B cell (primary cell): ENCODE measurements around the gene TAS2R43. TPM values are rescaled to one million over a fixed set of nuclear protein-coding genes. Genes with fewer than 3 reads are reported as not detected.

Experiments
- ATAC-seq: fragments of 200-7000 bp; cut with Tn5 transposase; one replicate; pipeline ENCODE4 v1.10.0; 2021; ENCODE audit warnings: low read depth, mild to moderate bottlenecking, moderate number of reproducible peaks, moderate library complexity
- CTCF ChIA-PET: fragments of 350-600 bp; sonication (Branson Sonifier 250); formaldehyde crosslinking; loops from one replicate; lab custom pipeline; 2021; ENCODE audit warnings: antibody characterized with exemption, inconsistent platforms; lab: Charles Lee
- POLR2A ChIA-PET: fragments of 350-600 bp; sonication (Branson Sonifier 250); formaldehyde crosslinking; loops from one replicate; lab custom pipeline; 2021; ENCODE audit warnings: antibody characterized with exemption; lab: Charles Lee
- DNase-seq: peaks from one replicate; pipeline ENCODE4 v3.0.0; 2013
- H2AFZ ChIP-seq: 2 replicates; pipeline ENCODE4 v1.6.1; 2012; ENCODE audit warnings: mild to moderate bottlenecking, low read depth, low read length; ENCODE audit not compliant: insufficient read depth, poor library complexity, severe bottlenecking
- H3K27ac ChIP-seq, 2 donors: 1 replicate in 1 of 2; 2 replicates in 1 of 2; pipeline ENCODE4 v1.5.1; 2012 to 2013; ENCODE audit warnings: low read length in 2 of 2, mild to moderate bottlenecking in 2 of 2, moderate library complexity in 1 of 2
- H3K27me3 ChIP-seq, 4 experiments: fragments of 200-600 bp in 1 of 4; sonication (generic) in 1 of 4; replicated peaks in 1 of 4; 1 replicate in 2 of 4; 2 replicates in 2 of 4; pipeline versions ENCODE4 v1.6.1 to v1.7.0; 2013 to 2016; ENCODE audit warnings: low read length in 3 of 4, mild to moderate bottlenecking in 2 of 4, mixed read lengths in 1 of 4, moderate library complexity in 1 of 4; ENCODE audit not compliant: insufficient read depth in 4 of 4, control insufficient read depth in 3 of 4; ENCODE audit errors: control extremely low read depth in 1 of 4
- H3K36me3 ChIP-seq, 2 experiments: replicated peaks in 1 of 2; 1 replicate in 1 of 2; 2 replicates in 1 of 2; pipeline versions ENCODE4 v1.6.1 to v1.7.1; 2013; ENCODE audit warnings: low read length in 1 of 2; ENCODE audit not compliant: insufficient read depth in 2 of 2, control insufficient read depth in 1 of 2; ENCODE audit errors: control extremely low read depth in 1 of 2, extremely low read depth in 1 of 2
- H3K4me1 ChIP-seq, 2 donors: fragments of 200-600 bp in 1 of 2; sonication (generic) in 1 of 2; 1 replicate in 1 of 2; 2 replicates in 1 of 2; pipeline versions ENCODE4 v1.5.1 to v1.6.1; 2013 to 2017; ENCODE audit warnings: low read length in 2 of 2; ENCODE audit not compliant: control insufficient read depth in 2 of 2, insufficient read depth in 2 of 2
- H3K4me2 ChIP-seq: replicated peaks from 2 replicates; pipeline ENCODE3; 2012; ENCODE audit warnings: mild to moderate bottlenecking, low read depth, low read length; ENCODE audit not compliant: poor library complexity, severe bottlenecking
- H3K4me3 ChIP-seq, 5 experiments: fragments of 200-600 bp in 1 of 5; sonication (generic) in 1 of 5; 1 replicate in 3 of 5; 2 replicates in 2 of 5; pipeline versions ENCODE4 v1.5.1 to v1.7.0; 2011 to 2016; ENCODE audit warnings: low read length in 4 of 5, mild to moderate bottlenecking in 4 of 5, low read depth in 2 of 5, control low read depth in 1 of 5, moderate library complexity in 1 of 5; ENCODE audit not compliant: insufficient read depth in 1 of 5; ENCODE audit errors: control extremely low read depth in 1 of 5, extremely low read depth in 1 of 5
- H3K79me2 ChIP-seq: fragments of 200-600 bp; sonication (generic); one replicate; pipeline ENCODE4 v1.6.0; 2016; ENCODE audit warnings: low read length; ENCODE audit not compliant: control insufficient read depth, insufficient read depth
- H3K9ac ChIP-seq: fragments of 200-600 bp; sonication (generic); 2 replicates; pipeline ENCODE4 v1.6.1; 2017; ENCODE audit warnings: mild to moderate bottlenecking, low read length, moderate library complexity
- H3K9me3 ChIP-seq, 3 donors: one replicate each; pipeline versions ENCODE4 v1.6.1 to v1.7.1; 2013; ENCODE audit warnings: low read length in 2 of 3; ENCODE audit not compliant: control insufficient read depth in 2 of 3, insufficient read depth in 1 of 3; ENCODE audit errors: control extremely low read depth in 1 of 3
- H4K20me1 ChIP-seq: 2 replicates; pipeline ENCODE4 v1.6.0; 2012; ENCODE audit warnings: mild to moderate bottlenecking, low read length; ENCODE audit not compliant: insufficient read depth, control insufficient read depth, poor library complexity, severe bottlenecking
- H3K27ac Mint-ChIP-seq: one replicate; pipeline ENCODE4 v1.8.0; 2021; ENCODE audit warnings: mixed read lengths
- H3K27me3 Mint-ChIP-seq: one replicate; pipeline ENCODE4 v1.8.0; 2021; ENCODE audit warnings: mixed read lengths
- H3K4me1 Mint-ChIP-seq: one replicate; pipeline ENCODE4 v1.8.0; 2021; ENCODE audit warnings: mixed read lengths
- H3K4me3 Mint-ChIP-seq: one replicate; pipeline ENCODE4 v1.8.0; 2021; ENCODE audit warnings: mixed read lengths
- H3K9me3 Mint-ChIP-seq: one replicate; pipeline ENCODE4 v1.8.0; 2022; ENCODE audit warnings: mixed read lengths; ENCODE audit not compliant: insufficient read depth
- CTCF ChIP-seq: fragments of 200-600 bp; IDR thresholded peaks from one replicate; pipeline ENCODE4 v1.8.0; 2022; ENCODE audit warnings: antibody characterized with exemption, mild to moderate bottlenecking
- EZH2 ChIP-seq: IDR thresholded peaks from 2 replicates; pipeline ENCODE4 v1.6.1; 2012; ENCODE audit warnings: borderline replicate concordance, low read depth, mild to moderate bottlenecking, moderate library complexity, low read length; ENCODE audit not compliant: insufficient read depth, poor library complexity, severe bottlenecking
- WGBS: methylation state at CpG from one replicate; pipeline ENCODE4 v1.1.5; 2013; ENCODE audit warnings: missing lambda C conversion rate; ENCODE audit not compliant: insufficient coverage; 5-methylcytosine and 5-hydroxymethylcytosine counted together
- intact Hi-C: fragments of 100-400 bp; cut with micrococcal nuclease; formaldehyde crosslinking; loops from one replicate; pipeline ENCODE4 v1.10.0; 2022
- polyA plus RNA-seq: library from polyadenylated mRNA; depleted of rRNA; stranded (reverse); fragments of >200 nt; gene quantifications from 2 replicates; pipeline ENCODE4 v1.2.3, GENCODE V29; 2012
- total RNA-seq, 2 donors: library from RNA; stranded (reverse); fragments of 120-200 nt in 1 of 2; gene quantifications; 1 replicate in 1 of 2; 2 replicates in 1 of 2; pipeline versions ENCODE4 v1.2.3 to v1.2.4, GENCODE V29; 2013 to 2022

Gene TAS2R43
- total and polyA plus RNA-seq, 2 donors (not counting 1 experiment from before 2014, with no cell fraction given) = 5.0 TPM; not detected in 1

GRCh38 chr12:11059784-11060183, 32.3 kb downstream of the TAS2R43 start:
- Histone ChIP-seq H3K79me2 (peaks cover 21% of the 10 kb centered on the region), H3K4me1 (no peaks in the 10 kb centered on the region), H3K9ac (no peak overlapping the region), H3K4me3 (no peak overlapping the region), H2AFZ (no peak overlapping the region), H3K27me3 (no peaks in the 10 kb centered on the region), H3K9me3 (no peaks in the 10 kb centered on the region), H4K20me1 (no peaks in the 10 kb centered on the region), H3K36me3 (no peaks in the 10 kb centered on the region), H3K4me2 (no peak overlapping the region), H3K27ac (no peak overlapping the region)
- DNase-seq = no peak
- no peaks in the 10 kb centered on the region for H3K4me1 Mint-ChIP-seq
- no peaks in the 10 kb centered on the region for H3K27me3 Mint-ChIP-seq
- POLR2A ChIA-PET = no interaction called here
- H3K27ac Mint-ChIP-seq = no peak overlapping the region
- no peak overlapping the region for H3K4me3 Mint-ChIP-seq
- ATAC-seq = no peak
- CTCF ChIA-PET = no interaction called here
- TF ChIP-seq EZH2 = no peak
- no peak for TF ChIP-seq CTCF
- intact Hi-C loops = no loop called here
- no peaks in the 10 kb centered on the region for H3K9me3 Mint-ChIP-seq

DNA sequence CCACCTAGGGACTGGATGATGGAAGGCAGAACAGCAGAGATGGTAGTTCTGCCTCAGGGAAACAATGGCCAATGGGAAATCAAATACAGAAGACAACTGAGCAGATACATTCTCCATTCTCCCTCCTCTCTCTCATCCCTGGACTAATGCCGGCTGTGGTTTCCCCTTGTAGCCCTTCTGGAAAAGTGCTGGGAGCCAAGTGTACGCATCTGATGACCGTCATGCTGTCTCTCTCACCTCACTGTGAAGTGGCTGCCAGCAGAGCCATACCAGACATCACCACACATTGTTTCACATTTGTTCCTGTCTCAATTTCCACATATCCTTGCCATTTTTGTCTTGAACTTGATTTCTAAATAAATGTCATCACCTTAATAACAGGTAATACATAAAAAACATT, 33.1 kb downstream of the TAS2R43 start:
- H3K36me3 ChIP-seq = no peaks in the 10 kb centered on the region
- ChIA-PET POLR2A (no interaction called here), CTCF (no interaction called here)
- H3K9ac ChIP-seq = no peak overlapping the region
- intact Hi-C loops = no loop called here
- Mint-ChIP-seq H3K27me3 (no peaks in the 10 kb centered on the region), H3K4me3 (no peak overlapping the region), H3K4me1 (no peaks in the 10 kb centered on the region), H3K27ac (no peak overlapping the region), H3K9me3 (no peaks in the 10 kb centered on the region)
- H3K9me3 ChIP-seq = no peaks in the 10 kb centered on the region
- no peak overlapping the region for H3K27ac ChIP-seq
- H3K4me3 ChIP-seq = no peak overlapping the region
- H3K79me2 ChIP-seq = peaks cover 21% of the 10 kb centered on the region
- no peak overlapping the region for H2AFZ ChIP-seq
- no peak for ATAC-seq
- DNase-seq = no peak
- H4K20me1 ChIP-seq = no peaks in the 10 kb centered on the region
- no peaks in the 10 kb centered on the region for H3K27me3 ChIP-seq
- no peak overlapping the region for H3K4me2 ChIP-seq
- 97% methylated on average over 3 of the region's 3 CpGs for WGBS
- H3K4me1 ChIP-seq = no peaks in the 10 kb centered on the region
- TF ChIP-seq EZH2 (no peak), CTCF (no peak)
